GM20000 (cell line): ENCODE results near the gene NT5C.
"Not testable (repeated sequence)": the region's sequence is repeated elsewhere in the genome, so short reads cannot be mapped to it uniquely, and the experiment has no call there.

Experiments
- DNase-seq: peaks from one replicate; pipeline ENCODE4 v3.0.0; 2012; ENCODE audit warnings: low spot score
- TF ChIP-seq, protein P1 (sequence below): IDR thresholded peaks from 2 replicates; pipeline ENCODE4 v1.5.1; 2012; ENCODE audit warnings: mild to moderate bottlenecking, control low read depth; ENCODE audit errors: extremely low read depth, missing control alignments

NT5C gene

DNA sequence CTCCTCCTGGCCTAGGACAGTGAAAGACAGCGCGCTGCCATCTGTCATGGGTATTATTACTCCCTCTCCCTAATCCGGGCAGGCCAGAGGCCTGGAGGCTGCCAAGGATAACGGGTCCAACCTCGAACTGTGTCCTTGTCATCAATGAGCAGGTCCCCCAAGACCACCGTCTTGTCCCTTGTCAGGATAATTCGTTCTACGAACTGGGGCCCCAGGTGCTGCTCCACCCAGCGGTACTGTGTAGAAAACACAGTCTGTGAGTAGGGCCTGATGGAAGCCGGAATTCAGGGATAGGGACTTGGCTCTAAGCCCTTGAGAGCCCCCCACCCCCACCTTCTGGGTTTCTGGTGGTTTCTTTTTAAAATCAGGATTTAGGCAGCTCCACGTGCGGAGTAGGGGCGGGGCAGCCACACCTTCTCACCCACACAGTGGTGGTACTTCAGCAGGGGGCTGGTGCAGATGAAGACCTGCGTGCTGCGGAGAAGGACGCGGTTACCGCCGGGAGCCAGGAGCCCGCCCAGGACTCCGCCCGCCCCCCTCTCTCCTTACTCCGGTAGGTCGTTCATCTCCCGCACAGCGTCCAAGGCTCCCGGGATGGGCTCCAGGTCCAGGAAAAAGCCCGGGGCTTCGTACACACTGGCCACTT lies 787 bp downstream of the NT5C start:
- DNase-seq, result peak; percentile 76
- TF ChIP-seq, protein P1, sequence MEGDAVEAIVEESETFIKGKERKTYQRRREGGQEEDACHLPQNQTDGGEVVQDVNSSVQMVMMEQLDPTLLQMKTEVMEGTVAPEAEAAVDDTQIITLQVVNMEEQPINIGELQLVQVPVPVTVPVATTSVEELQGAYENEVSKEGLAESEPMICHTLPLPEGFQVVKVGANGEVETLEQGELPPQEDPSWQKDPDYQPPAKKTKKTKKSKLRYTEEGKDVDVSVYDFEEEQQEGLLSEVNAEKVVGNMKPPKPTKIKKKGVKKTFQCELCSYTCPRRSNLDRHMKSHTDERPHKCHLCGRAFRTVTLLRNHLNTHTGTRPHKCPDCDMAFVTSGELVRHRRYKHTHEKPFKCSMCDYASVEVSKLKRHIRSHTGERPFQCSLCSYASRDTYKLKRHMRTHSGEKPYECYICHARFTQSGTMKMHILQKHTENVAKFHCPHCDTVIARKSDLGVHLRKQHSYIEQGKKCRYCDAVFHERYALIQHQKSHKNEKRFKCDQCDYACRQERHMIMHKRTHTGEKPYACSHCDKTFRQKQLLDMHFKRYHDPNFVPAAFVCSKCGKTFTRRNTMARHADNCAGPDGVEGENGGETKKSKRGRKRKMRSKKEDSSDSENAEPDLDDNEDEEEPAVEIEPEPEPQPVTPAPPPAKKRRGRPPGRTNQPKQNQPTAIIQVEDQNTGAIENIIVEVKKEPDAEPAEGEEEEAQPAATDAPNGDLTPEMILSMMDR, result peak; percentile 71

DNA sequence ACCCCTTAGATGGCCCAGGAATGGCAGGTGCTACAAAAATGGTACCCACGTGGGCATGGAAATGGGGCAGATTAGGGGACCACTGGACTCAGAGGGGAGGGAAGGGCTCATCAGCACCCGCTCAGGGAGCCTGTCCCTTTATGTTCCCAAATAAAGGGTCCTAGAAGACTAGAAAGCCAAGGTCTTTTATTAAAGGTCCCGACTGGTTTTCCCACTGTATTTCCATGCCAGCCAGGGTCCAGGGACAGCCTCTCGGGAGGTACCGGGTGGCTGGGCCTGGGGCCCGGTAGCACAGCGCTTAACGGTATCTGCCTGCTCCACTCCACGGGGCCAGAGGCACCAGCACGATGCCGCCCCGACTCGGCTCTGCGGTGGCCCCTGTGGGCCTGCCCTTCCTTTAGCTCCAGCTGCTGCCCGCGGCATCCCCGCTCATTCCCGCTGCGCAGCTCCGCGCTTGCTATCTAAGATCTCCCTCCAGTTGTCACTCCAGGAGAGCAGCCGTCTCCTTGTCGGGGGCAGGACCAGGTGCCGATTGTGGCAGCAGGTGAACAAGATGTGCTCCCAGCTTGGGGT lies 1.4 kb downstream of the NT5C start:
- DNase-seq, result no peak
- TF ChIP-seq, protein P1, result no peak

DNA sequence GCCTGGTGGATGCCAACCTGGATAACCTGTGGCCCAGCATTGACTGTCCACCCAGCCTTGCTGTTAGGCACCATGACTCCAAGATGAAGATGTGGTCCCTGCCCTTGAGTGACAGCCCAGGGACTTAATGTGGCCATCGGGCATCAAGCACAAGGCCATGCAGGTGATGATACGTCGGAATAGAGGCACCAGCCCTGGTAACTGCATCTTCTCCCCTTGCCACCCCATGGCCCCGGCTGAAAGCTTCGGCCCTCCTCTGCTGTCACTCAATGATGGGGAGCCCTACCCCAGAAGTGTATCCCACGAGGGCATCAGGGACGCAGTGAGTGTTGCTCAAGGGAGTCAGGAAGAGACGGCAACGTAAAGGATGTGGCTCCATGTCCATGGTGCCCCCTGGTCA lies 2.0 kb downstream of the NT5C start:
- no peak for DNase-seq
- TF ChIP-seq, protein P1, result no peak

DNA sequence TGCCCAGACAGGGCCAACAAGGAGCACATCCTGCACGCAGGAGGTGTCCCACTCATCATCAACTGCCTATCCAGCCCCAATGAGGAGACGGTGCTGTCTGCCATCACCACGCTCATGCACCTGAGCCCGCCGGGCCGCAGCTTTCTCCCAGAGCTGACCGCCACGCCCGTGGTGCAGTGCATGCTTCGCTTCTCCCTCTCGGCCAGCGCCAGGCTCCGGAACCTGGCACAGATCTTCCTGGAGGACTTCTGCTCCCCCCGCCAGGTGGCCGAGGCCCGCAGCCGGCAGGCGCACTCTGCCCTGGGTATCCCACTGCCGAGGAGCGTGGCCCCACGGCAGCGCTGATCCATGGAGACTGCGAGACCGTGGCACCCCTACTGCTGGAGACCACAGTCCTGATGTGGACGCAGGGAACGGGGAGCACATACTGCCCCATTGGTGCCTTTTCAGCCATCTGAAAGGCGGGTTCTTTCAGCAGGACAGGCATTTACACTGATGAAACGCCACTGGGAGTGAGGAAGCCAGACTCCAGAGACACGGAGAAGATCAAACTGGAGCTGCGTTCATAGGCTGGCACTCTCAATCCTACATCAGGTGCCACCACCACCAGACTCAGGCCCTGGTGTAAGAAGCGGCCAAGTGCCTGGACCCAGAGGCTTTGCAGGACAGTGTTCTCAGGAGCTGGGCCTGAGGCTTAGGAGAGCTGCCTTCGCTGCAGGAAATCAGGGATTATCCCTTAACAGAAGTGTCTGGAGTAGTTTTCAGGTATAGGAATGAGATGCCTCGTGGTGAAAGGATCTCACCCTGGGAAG lies 2.6 kb downstream of the NT5C start:
- TF ChIP-seq, protein P1, result no peak
- no peak for DNase-seq

DNA sequence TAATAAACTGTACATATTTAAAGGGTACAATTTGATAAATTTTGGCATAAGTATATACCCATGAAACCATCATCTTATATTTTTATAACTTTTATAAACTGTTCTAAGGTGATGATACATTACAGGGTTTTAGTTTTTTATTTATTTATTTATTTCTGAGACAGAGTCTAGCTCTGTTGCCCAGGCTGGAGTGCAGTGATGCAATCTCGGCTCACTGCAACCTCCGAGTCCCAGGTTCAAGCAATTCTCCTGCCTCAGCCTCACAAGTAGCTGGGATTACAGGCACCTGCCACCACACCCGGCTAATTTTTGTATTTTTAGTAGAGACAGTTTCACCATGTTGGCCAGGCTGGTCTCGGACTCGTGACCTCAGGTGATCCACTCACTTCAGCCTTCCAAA lies 3.6 kb downstream of the NT5C start:
- not testable (repeated sequence) for DNase-seq

DNA sequence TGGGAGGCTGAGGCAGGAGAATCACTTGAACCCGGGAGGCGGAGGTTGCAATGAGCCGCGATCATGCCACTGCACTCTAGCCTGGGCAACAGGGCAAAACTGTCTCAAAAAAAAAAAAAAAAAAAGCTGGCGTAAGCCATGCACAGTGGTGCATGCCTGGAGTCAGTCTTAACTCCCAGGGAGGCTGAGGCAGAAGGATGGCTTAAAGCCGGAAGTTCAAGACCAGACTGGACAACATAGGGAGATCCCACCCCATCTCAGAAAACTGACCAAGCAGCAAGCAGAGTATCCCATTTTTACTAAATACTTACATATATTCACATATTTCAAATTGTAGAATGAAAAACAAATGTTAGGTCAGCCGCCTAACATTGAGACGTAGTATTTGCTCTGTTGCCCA lies 4.6 kb downstream of the NT5C start:
- TF ChIP-seq, protein P1, result no peak
- no peak for DNase-seq

DNA sequence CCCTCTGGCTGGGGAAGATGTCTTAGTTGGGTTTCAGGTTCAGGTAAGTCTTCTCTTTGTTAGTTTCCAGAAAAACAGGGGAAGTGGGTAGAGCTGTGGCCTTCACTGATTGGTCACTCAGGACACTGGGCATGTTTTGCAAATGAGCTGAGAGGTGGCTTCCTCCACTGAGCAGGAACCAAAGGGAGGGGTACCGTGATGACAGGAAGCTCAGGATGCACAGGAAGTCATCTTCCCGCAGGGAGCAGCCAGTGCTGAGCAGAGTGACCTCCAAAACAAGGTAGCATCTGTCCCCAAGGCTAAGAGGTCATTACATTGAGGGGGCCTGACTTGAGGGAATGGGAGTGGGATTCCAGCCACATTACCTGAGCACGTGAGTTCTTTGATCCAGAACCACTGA lies 5.6 kb downstream of the NT5C start:
- no peak for DNase-seq
- TF ChIP-seq, protein P1, result no peak

DNA sequence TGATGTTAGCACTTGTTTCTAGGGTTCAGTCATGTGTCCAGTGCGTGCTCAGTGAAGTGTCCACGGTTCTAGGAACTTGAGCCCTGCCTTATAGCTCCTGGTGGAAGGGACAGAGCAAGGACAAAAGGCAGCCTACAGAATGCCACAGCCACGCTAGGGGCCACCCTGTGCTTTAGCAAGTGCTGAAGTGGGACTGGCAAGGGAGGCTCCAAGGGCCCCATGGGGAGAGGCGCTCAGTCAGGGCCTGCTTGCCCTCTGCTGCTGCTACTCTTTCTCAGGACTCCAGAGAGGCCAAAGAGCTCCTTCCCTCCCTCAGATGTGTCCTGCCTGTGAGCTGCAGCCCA lies 6.8 kb downstream of the NT5C start:
- no peak for DNase-seq
- TF ChIP-seq, protein P1, result no peak
